ENCODE measurements around the gene CCR5AS.

Gene CCR5AS

DNA sequence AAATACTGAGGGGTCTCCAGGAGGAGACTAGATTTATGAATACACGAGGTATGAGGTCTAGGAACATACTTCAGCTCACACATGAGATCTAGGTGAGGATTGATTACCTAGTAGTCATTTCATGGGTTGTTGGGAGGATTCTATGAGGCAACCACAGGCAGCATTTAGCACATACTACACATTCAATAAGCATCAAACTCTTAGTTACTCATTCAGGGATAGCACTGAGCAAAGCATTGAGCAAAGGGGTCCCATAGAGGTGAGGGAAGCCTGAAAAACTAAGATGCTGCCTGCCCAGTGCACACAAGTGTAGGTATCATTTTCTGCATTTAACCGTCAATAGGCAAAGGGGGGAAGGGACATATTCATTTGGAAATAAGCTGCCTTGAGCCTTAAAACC is 31.6 kb downstream of the CCR5AS start:
- TF ChIP-seq TCF7 (CRISPR knock-in tag; IDR thresholded peaks at IDR 0.05; ENCODE audit: low read depth) (no peak), IRF2 (CRISPR knock-in tag; IDR thresholded peaks at IDR 0.05; ENCODE audit: borderline replicate concordance, low read depth) (no peak), SP1 (CRISPR knock-in tag; conservative IDR thresholded peaks at IDR 0.05) (no peak), CREB1 (CRISPR knock-in tag; IDR thresholded peaks at IDR 0.05) (no peak), GTF2I (CRISPR knock-in tag; conservative IDR thresholded peaks at IDR 0.05) (no peak), SMAD3 (CRISPR knock-in tag; IDR thresholded peaks at IDR 0.05; ENCODE audit: borderline replicate concordance) (no peak)
- TF ChIP-seq, protein P1, sequence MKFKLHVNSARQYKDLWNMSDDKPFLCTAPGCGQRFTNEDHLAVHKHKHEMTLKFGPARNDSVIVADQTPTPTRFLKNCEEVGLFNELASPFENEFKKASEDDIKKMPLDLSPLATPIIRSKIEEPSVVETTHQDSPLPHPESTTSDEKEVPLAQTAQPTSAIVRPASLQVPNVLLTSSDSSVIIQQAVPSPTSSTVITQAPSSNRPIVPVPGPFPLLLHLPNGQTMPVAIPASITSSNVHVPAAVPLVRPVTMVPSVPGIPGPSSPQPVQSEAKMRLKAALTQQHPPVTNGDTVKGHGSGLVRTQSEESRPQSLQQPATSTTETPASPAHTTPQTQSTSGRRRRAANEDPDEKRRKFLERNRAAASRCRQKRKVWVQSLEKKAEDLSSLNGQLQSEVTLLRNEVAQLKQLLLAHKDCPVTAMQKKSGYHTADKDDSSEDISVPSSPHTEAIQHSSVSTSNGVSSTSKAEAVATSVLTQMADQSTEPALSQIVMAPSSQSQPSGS (CRISPR knock-in tag; IDR thresholded peaks at IDR 0.05; ENCODE audit: borderline replicate concordance, low read depth), result no peak
- TF ChIP-seq, protein P2, sequence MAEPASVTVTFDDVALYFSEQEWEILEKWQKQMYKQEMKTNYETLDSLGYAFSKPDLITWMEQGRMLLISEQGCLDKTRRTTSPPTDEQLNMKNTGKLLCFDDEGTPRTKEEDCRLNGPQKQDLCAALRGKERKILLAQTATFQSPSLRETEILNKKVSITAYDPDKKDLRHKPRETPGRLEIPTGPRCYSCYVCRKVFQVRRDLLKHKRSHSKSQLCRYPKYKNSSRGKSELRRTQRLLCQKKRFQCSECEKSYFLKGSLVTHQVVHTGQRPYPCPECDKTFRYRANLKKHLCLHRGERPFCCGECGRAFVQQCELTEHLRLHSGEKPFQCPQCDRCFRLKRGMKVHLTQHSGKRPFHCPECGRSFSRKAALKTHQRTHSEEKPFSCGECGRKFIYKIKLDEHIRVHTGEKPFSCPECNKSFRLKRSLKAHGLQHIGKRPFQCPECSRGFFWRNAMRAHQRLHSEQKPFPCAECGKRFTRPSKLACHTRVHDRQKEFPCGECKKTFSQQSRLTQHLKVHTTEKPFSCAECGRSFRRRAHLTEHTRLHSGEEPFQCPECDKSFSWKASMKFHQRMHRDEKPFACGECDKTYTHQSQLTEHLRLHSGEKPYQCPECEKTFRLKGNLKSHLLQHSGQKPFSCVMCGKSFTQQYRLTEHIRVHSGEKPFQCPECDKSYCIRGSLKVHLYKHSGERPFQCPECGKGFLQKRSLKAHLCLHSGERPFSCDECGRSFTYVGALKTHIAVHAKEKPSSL (CRISPR knock-in tag; conservative IDR thresholded peaks at IDR 0.05), result no peak
- TF ChIP-seq, protein P3, sequence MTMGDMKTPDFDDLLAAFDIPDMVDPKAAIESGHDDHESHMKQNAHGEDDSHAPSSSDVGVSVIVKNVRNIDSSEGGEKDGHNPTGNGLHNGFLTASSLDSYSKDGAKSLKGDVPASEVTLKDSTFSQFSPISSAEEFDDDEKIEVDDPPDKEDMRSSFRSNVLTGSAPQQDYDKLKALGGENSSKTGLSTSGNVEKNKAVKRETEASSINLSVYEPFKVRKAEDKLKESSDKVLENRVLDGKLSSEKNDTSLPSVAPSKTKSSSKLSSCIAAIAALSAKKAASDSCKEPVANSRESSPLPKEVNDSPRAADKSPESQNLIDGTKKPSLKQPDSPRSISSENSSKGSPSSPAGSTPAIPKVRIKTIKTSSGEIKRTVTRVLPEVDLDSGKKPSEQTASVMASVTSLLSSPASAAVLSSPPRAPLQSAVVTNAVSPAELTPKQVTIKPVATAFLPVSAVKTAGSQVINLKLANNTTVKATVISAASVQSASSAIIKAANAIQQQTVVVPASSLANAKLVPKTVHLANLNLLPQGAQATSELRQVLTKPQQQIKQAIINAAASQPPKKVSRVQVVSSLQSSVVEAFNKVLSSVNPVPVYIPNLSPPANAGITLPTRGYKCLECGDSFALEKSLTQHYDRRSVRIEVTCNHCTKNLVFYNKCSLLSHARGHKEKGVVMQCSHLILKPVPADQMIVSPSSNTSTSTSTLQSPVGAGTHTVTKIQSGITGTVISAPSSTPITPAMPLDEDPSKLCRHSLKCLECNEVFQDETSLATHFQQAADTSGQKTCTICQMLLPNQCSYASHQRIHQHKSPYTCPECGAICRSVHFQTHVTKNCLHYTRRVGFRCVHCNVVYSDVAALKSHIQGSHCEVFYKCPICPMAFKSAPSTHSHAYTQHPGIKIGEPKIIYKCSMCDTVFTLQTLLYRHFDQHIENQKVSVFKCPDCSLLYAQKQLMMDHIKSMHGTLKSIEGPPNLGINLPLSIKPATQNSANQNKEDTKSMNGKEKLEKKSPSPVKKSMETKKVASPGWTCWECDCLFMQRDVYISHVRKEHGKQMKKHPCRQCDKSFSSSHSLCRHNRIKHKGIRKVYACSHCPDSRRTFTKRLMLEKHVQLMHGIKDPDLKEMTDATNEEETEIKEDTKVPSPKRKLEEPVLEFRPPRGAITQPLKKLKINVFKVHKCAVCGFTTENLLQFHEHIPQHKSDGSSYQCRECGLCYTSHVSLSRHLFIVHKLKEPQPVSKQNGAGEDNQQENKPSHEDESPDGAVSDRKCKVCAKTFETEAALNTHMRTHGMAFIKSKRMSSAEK (CRISPR knock-in tag; IDR thresholded peaks at IDR 0.05; ENCODE audit: borderline replicate concordance), result no peak
- TF ChIP-seq, protein P4, sequence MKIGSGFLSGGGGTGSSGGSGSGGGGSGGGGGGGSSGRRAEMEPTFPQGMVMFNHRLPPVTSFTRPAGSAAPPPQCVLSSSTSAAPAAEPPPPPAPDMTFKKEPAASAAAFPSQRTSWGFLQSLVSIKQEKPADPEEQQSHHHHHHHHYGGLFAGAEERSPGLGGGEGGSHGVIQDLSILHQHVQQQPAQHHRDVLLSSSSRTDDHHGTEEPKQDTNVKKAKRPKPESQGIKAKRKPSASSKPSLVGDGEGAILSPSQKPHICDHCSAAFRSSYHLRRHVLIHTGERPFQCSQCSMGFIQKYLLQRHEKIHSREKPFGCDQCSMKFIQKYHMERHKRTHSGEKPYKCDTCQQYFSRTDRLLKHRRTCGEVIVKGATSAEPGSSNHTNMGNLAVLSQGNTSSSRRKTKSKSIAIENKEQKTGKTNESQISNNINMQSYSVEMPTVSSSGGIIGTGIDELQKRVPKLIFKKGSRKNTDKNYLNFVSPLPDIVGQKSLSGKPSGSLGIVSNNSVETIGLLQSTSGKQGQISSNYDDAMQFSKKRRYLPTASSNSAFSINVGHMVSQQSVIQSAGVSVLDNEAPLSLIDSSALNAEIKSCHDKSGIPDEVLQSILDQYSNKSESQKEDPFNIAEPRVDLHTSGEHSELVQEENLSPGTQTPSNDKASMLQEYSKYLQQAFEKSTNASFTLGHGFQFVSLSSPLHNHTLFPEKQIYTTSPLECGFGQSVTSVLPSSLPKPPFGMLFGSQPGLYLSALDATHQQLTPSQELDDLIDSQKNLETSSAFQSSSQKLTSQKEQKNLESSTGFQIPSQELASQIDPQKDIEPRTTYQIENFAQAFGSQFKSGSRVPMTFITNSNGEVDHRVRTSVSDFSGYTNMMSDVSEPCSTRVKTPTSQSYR (CRISPR knock-in tag; IDR thresholded peaks at IDR 0.05), result no peak
- no peak overlapping the region for H3K4me3 Mint-ChIP-seq
- ATAC-seq, result no peak
- ChIA-PET CTCF (interaction anchor here (1.4 to 2.0 kb wide), 2 partner anchors 52 to 167 kb away, joined by 3 to 7 read pairs; partner anchors contain the start of gene CCR1), POLR2A (interaction anchor here (0.6 kb wide), 1 partner anchor 1078 kb away, joined by 3 read pairs; no protein-coding TSS in a partner anchor)
- no peak for DNase-seq (ENCODE audit: low spot score)
- H3K36me3 Mint-ChIP-seq, result no peaks in the 10 kb centered on the region
- peaks cover 8% of the 10 kb centered on the region for H3K27me3 Mint-ChIP-seq (ENCODE audit: low read depth)
- H3K9me3 Mint-ChIP-seq, result no peaks in the 10 kb centered on the region
- no peak overlapping the region for H3K27ac Mint-ChIP-seq
- peaks cover 19% of the 10 kb centered on the region for H3K4me1 Mint-ChIP-seq

DNA sequence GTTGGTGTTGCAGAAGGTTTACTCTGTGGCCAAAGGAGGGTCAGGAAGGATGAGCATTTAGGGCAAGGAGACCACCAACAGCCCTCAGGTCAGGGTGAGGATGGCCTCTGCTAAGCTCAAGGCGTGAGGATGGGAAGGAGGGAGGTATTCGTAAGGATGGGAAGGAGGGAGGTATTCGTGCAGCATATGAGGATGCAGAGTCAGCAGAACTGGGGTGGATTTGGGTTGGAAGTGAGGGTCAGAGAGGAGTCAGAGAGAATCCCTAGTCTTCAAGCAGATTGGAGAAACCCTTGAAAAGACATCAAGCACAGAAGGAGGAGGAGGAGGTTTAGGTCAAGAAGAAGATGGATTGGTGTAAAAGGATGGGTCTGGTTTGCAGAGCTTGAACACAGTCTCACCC is 32.1 kb downstream of the CCR5AS start:
- no peak for TF ChIP-seq FOXK1 (CRISPR knock-in tag; IDR thresholded peaks at IDR 0.05)
- TF ChIP-seq, protein P5, sequence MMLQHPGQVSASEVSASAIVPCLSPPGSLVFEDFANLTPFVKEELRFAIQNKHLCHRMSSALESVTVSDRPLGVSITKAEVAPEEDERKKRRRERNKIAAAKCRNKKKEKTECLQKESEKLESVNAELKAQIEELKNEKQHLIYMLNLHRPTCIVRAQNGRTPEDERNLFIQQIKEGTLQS (CRISPR knock-in tag; conservative IDR thresholded peaks at IDR 0.05), result no peak
- no peak for TF ChIP-seq OVOL2 (CRISPR knock-in tag; IDR thresholded peaks at IDR 0.05; ENCODE audit: borderline replicate concordance)
- TF ChIP-seq CREM (CRISPR knock-in tag; IDR thresholded peaks at IDR 0.05), result no peak
- TF ChIP-seq GABPB1 (CRISPR knock-in tag; IDR thresholded peaks at IDR 0.05), result no peak
- TF ChIP-seq, protein P6, sequence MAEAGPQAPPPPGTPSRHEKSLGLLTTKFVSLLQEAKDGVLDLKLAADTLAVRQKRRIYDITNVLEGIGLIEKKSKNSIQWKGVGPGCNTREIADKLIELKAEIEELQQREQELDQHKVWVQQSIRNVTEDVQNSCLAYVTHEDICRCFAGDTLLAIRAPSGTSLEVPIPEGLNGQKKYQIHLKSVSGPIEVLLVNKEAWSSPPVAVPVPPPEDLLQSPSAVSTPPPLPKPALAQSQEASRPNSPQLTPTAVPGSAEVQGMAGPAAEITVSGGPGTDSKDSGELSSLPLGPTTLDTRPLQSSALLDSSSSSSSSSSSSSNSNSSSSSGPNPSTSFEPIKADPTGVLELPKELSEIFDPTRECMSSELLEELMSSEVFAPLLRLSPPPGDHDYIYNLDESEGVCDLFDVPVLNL (CRISPR knock-in tag; IDR thresholded peaks at IDR 0.05; ENCODE audit: borderline replicate concordance, low read depth), result no peak
- no peak for TF ChIP-seq FOXP1 (CRISPR knock-in tag; IDR thresholded peaks at IDR 0.05; ENCODE audit: borderline replicate concordance)
- no peak for TF ChIP-seq MYBL2 (CRISPR knock-in tag; IDR thresholded peaks at IDR 0.05)
- no peak for TF ChIP-seq ZNF396 (CRISPR knock-in tag; IDR thresholded peaks at IDR 0.05; ENCODE audit: borderline replicate concordance)
- TF ChIP-seq, protein P7, sequence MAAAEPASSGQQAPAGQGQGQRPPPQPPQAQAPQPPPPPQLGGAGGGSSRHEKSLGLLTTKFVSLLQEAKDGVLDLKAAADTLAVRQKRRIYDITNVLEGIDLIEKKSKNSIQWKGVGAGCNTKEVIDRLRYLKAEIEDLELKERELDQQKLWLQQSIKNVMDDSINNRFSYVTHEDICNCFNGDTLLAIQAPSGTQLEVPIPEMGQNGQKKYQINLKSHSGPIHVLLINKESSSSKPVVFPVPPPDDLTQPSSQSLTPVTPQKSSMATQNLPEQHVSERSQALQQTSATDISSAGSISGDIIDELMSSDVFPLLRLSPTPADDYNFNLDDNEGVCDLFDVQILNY (CRISPR knock-in tag; IDR thresholded peaks at IDR 0.05), result no peak
- TF ChIP-seq ETV6 (CRISPR knock-in tag; IDR thresholded peaks at IDR 0.05), result no peak
- ChIA-PET POLR2A (no interaction called here), CTCF (interaction anchor here (1.4 to 2.0 kb wide), 2 partner anchors 52 to 167 kb away, joined by 3 to 7 read pairs; partner anchors contain the start of gene CCR1)
- H3K4me3 Mint-ChIP-seq, result no peak overlapping the region
- H3K27ac Mint-ChIP-seq, result no peak overlapping the region
- ATAC-seq (no peak), DNase-seq (ENCODE audit: low spot score) (no peak)
- no peaks in the 10 kb centered on the region for H3K9me3 Mint-ChIP-seq
- no peaks in the 10 kb centered on the region for H3K36me3 Mint-ChIP-seq
- H3K4me1 Mint-ChIP-seq, result peaks cover 16% of the 10 kb centered on the region
- H3K27me3 Mint-ChIP-seq (ENCODE audit: low read depth), result peaks cover 8% of the 10 kb centered on the region
